Upper lobe of left lung (tissue), 6 donors: ENCODE data around the gene RERE. TPM values are rescaled to one million over a fixed set of nuclear protein-coding genes. Genes with fewer than 3 reads are reported as not detected.

Experiments used
- ATAC-seq, 2 donors: fragments of 200-7000 bp; cut with Tn5 transposase; one replicate each; pipeline ENCODE4 v1.9.1; 2022; ENCODE audit warnings: mild to moderate bottlenecking in 2 of 2, moderate library complexity in 2 of 2; ENCODE audit not compliant: low FRiP score in 2 of 2
- DNase-seq, 2 donors: peaks; one replicate each; pipeline ENCODE4 v3.0.0-alpha.2; 2019 to 2020
- H3K27ac ChIP-seq, 4 donors: fragments of 200-600 bp; sonication (generic); one replicate each; pipeline ENCODE4 v1.5.1; 2016 to 2019
- H3K27me3 ChIP-seq, 4 donors: fragments of 200-600 bp; sonication (generic); one replicate each; pipeline ENCODE4 v1.5.1; 2017 to 2019
- H3K36me3 ChIP-seq, 4 donors: fragments of 200-600 bp; sonication (generic); one replicate each; pipeline ENCODE4 v1.5.1; 2016 to 2019
- H3K4me1 ChIP-seq, 4 donors: fragments of 200-600 bp; sonication (generic); one replicate each; pipeline ENCODE4 v1.5.1; 2018 to 2019
- H3K4me3 ChIP-seq, 4 donors: fragments of 200-600 bp; sonication (generic); one replicate each; pipeline ENCODE4 v1.5.1; 2017 to 2019; ENCODE audit warnings: mild to moderate bottlenecking in 2 of 4, moderate library complexity in 1 of 4
- H3K9me3 ChIP-seq, 4 donors: fragments of 200-600 bp; sonication (generic); one replicate each; pipeline ENCODE4 v1.5.1; 2018 to 2019
- CTCF ChIP-seq, 6 experiments: fragments of 450-650 bp in 4 of 6; fragments of 200-600 bp in 2 of 6; sonication (generic) in 2 of 6; IDR thresholded peaks; one replicate each; pipeline ENCODE4 v1.5.1; 2016 to 2019; ENCODE audit warnings: antibody characterized with exemption in 6 of 6
- EP300 ChIP-seq, 4 donors: sonication (generic); formaldehyde crosslinking; IDR thresholded peaks; one replicate each; pipeline ENCODE4 v1.5.1; 2017; ENCODE audit warnings: antibody characterized with exemption in 4 of 4, control low read depth in 2 of 4
- POLR2A ChIP-seq, 4 donors: fragments of 450-650 bp; IDR thresholded peaks; one replicate each; pipeline ENCODE4 v1.5.1; 2016 to 2017; ENCODE audit warnings: antibody characterized with exemption in 4 of 4, mild to moderate bottlenecking in 2 of 4
- POLR2AphosphoS5 ChIP-seq, 2 donors: sonication (generic); formaldehyde crosslinking; IDR thresholded peaks; one replicate each; pipeline ENCODE4 v1.5.1; 2017; ENCODE audit warnings: antibody characterized with exemption in 2 of 2
- WGBS, 2 donors: methylation state at CpG; one replicate each; pipeline ENCODE4 v1.1.5; 2017 to 2018; 5-methylcytosine and 5-hydroxymethylcytosine counted together
- total RNA-seq, 6 donors: library from RNA; depleted of rRNA in 4 of 6; stranded (reverse); fragments of >200 nt in 4 of 6; gene quantifications; one replicate each; pipeline versions ENCODE4 v1.1.0 to v1.2.1, GENCODE V29; 2016 to 2021
- donor health status: DM: no; HTN: no; CAD: no; lungs with moderate emphysema.
- donor health status: DM: no; HTN: yes; CAD: no; lungs with severe emphysema.

The RERE gene
- total RNA-seq, 6 donors from 2014 or later: 75.5 to 222 (median 104) TPM

- ATAC-seq (no peak), DNase-seq (no peak)
- no peak overlapping the region for H3K27ac ChIP-seq
- H3K4me1 ChIP-seq: peaks cover 0 to 17% (median 13%) of the 10 kb centered on the region in 4 donors
- H3K36me3 ChIP-seq: no peaks in the 10 kb centered on the region
- WGBS, 2 donors: 27 to 41% methylated on average over 2 of the region's 2 CpGs
- no peak overlapping the region for H3K4me3 ChIP-seq
- no peaks in the 10 kb centered on the region for H3K9me3 ChIP-seq
- no peaks in the 10 kb centered on the region for H3K27me3 ChIP-seq
- no peak for TF ChIP-seq POLR2A (IDR thresholded peaks at IDR 0.05)
Measured at GRCh38 chr1:8723010-8723409, 94.4 kb downstream of the RERE start.

- Histone ChIP-seq H3K27ac (no peak overlapping the region), H3K4me1 (peaks cover 0 to 17% (median 13%) of the 10 kb centered on the region in 4 donors), H3K36me3 (no peaks in the 10 kb centered on the region), H3K4me3 (no peak overlapping the region), H3K9me3 (no peaks in the 10 kb centered on the region), H3K27me3 (no peaks in the 10 kb centered on the region)
- ATAC-seq: no peak
- DNase-seq: no peak
- WGBS, 2 donors: 85 to 87% methylated on average over 3 of the region's 3 CpGs
- TF ChIP-seq POLR2AphosphoS5 (IDR thresholded peaks at IDR 0.05) (no peak), EP300 (IDR thresholded peaks at IDR 0.05) (no peak), CTCF (IDR thresholded peaks at IDR 0.05) (no peak), POLR2A (IDR thresholded peaks at IDR 0.05) (no peak)
Measured at GRCh38 chr1:8722366-8722765, 95.1 kb downstream of the RERE start.

GRCh38 chr1:8721679-8722324 lies 95.6 kb downstream of the RERE start:
- ATAC-seq (no peak), DNase-seq (no peak)
- no peaks in the 10 kb centered on the region for H3K36me3 ChIP-seq
- H3K4me3 ChIP-seq: no peak overlapping the region
- no peak for TF ChIP-seq POLR2AphosphoS5 (IDR thresholded peaks at IDR 0.05)
- TF ChIP-seq EP300 (IDR thresholded peaks at IDR 0.05): no peak
- no peak for TF ChIP-seq CTCF (IDR thresholded peaks at IDR 0.05)
- no peak for TF ChIP-seq POLR2A (IDR thresholded peaks at IDR 0.05)
- H3K4me1 ChIP-seq: peaks cover 0 to 18% (median 13%) of the 10 kb centered on the region in 4 donors
- 69 to 72% methylated on average over 4 of the region's 4 CpGs for WGBS, 2 donors
- H3K9me3 ChIP-seq: no peaks in the 10 kb centered on the region
- H3K27ac ChIP-seq: no peak overlapping the region
- H3K27me3 ChIP-seq: no peaks in the 10 kb centered on the region

GRCh38 chr1:8720347-8720746 lies 97.1 kb downstream of the RERE start:
- DNase-seq: no peak
- no peaks in the 10 kb centered on the region for H3K27me3 ChIP-seq
- peaks cover 5 to 23% (median 17%) of the 10 kb centered on the region in 4 donors for H3K4me1 ChIP-seq
- no peak for TF ChIP-seq POLR2A (IDR thresholded peaks at IDR 0.05)
- no peak for TF ChIP-seq CTCF (IDR thresholded peaks at IDR 0.05)
- TF ChIP-seq EP300 (IDR thresholded peaks at IDR 0.05): no peak
- no peak for TF ChIP-seq POLR2AphosphoS5 (IDR thresholded peaks at IDR 0.05)
- no peaks in the 10 kb centered on the region for H3K9me3 ChIP-seq
- WGBS, 2 donors: 93 to 95% methylated on average over 8 of the region's 8 CpGs
- no peak overlapping the region for H3K27ac ChIP-seq
- no peaks in the 10 kb centered on the region for H3K36me3 ChIP-seq
- no peak overlapping the region for H3K4me3 ChIP-seq
- ATAC-seq: no peak

GRCh38 chr1:8718850-8719361 lies 98.5 kb downstream of the RERE start:
- ATAC-seq (no peak), DNase-seq (no peak)
- peak in 2 of 6 experiments; percentile 9 for TF ChIP-seq CTCF (IDR thresholded peaks at IDR 0.05)
- no peak for TF ChIP-seq POLR2AphosphoS5 (IDR thresholded peaks at IDR 0.05)
- Histone ChIP-seq H3K4me3 (no peak overlapping the region), H3K27ac (no peak overlapping the region), H3K36me3 (no peaks in the 10 kb centered on the region), H3K9me3 (no peaks in the 10 kb centered on the region), H3K27me3 (no peaks in the 10 kb centered on the region), H3K4me1 (peaks cover 6 to 25% (median 19%) of the 10 kb centered on the region in 4 donors)
- 52 to 59% methylated on average over 3 of the region's 3 CpGs for WGBS, 2 donors
